Embryonic facial prominence (tissue), 1 donor: Measurements from ENCODE around the gene CSKMT.

ENCODE experiments used
- DNase-seq: peaks from one replicate; pipeline ENCODE4 v3.0.0-alpha.2; 2016; ENCODE audit errors: extremely low spot score

Gene CSKMT

DNA sequence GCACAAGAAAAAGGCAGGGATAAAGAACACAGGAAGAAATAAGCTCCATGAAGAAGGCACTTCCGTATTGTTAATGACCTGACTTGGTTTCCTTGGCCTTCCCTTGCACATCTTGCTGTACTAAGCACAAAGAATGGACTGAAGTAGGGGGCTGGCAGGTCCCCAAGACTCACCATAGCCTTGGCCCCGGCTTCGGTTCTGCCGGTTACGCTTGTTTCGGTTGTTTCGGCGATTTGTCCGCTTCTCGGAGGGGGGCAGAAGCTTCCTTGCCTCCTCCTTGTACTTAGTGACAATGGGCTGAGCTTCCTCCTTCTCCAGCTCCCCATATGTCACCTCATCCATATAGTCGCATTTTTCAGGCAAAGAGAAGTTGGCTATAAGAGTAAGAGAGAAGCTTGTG is 51.7 kb downstream of the CSKMT start:
- DNase-seq: no peak
